ENCODE data around the gene FAR1. TPM values are rescaled to one million over a fixed set of nuclear protein-coding genes. Genes with fewer than 3 reads are reported as not detected.

Gene FAR1
- polyA plus RNA-seq, 4 donors, result 19.7 to 56.3 (median 31.7) TPM

GRCh38 chr11:13676576-13676975, 8.1 kb downstream of the FAR1 start:
- Histone ChIP-seq H3K4me1 (ENCODE audit: control insufficient read depth in 3 of 3, insufficient read depth in 2 of 3, low read depth in 1 of 3, low read length in 2 of 3) (peaks cover 6 to 34% (median 18%) of the 10 kb centered on the region in 3 donors), H3K9me3 (ENCODE audit: control insufficient read depth in 2 of 2, insufficient read depth in 1 of 2, low read depth in 1 of 2, low read length in 1 of 2) (no peaks in the 10 kb centered on the region), H3K4me3 (ENCODE audit: low read depth in 1 of 3, low read length in 3 of 3) (no peak overlapping the region), H3K27me3 (ENCODE audit: control insufficient read depth in 3 of 3, insufficient read depth in 3 of 3, low read length in 3 of 3) (no peaks in the 10 kb centered on the region), H3K36me3 (ENCODE audit: control insufficient read depth in 3 of 3, insufficient read depth in 2 of 3, low read depth in 1 of 3, low read length in 3 of 3) (peaks cover 0 to 7% (median 0%) of the 10 kb centered on the region in 3 donors), H3K27ac (ENCODE audit: low read depth in 1 of 3, low read length in 2 of 3) (peak overlapping the region in 2 of 3 donors; percentile 11 to 52)
- FAIRE-seq (no peak), DNase-seq (peak; percentile 76 to 81)
- WGBS, 3 donors, result 15 to 73% (median 27%) methylated on average over 1 of the region's 1 CpG

GRCh38 chr11:13679768-13680167, 11.3 kb downstream of the FAR1 start:
- H3K4me3 ChIP-seq (ENCODE audit: low read depth in 1 of 3, low read length in 3 of 3), result no peak overlapping the region
- FAIRE-seq (no peak), DNase-seq (no peak)
- peak overlapping the region in 1 of 3 donors; percentile 65 for H3K27ac ChIP-seq (ENCODE audit: low read depth in 1 of 3, low read length in 2 of 3)
- WGBS, 3 donors, result 89 to 97% (median 91%) methylated on average over 2 of the region's 2 CpGs
- H3K27me3 ChIP-seq (ENCODE audit: control insufficient read depth in 3 of 3, insufficient read depth in 3 of 3, low read length in 3 of 3), result no peaks in the 10 kb centered on the region
- H3K4me1 ChIP-seq (ENCODE audit: control insufficient read depth in 3 of 3, insufficient read depth in 2 of 3, low read depth in 1 of 3, low read length in 2 of 3), result peaks cover 7 to 29% (median 24%) of the 10 kb centered on the region in 3 donors
- H3K9me3 ChIP-seq (ENCODE audit: control insufficient read depth in 2 of 2, insufficient read depth in 1 of 2, low read depth in 1 of 2, low read length in 1 of 2), result no peaks in the 10 kb centered on the region
- H3K36me3 ChIP-seq (ENCODE audit: control insufficient read depth in 3 of 3, insufficient read depth in 2 of 3, low read depth in 1 of 3, low read length in 3 of 3), result peaks cover 0 to 4% (median 0%) of the 10 kb centered on the region in 3 donors

DNA sequence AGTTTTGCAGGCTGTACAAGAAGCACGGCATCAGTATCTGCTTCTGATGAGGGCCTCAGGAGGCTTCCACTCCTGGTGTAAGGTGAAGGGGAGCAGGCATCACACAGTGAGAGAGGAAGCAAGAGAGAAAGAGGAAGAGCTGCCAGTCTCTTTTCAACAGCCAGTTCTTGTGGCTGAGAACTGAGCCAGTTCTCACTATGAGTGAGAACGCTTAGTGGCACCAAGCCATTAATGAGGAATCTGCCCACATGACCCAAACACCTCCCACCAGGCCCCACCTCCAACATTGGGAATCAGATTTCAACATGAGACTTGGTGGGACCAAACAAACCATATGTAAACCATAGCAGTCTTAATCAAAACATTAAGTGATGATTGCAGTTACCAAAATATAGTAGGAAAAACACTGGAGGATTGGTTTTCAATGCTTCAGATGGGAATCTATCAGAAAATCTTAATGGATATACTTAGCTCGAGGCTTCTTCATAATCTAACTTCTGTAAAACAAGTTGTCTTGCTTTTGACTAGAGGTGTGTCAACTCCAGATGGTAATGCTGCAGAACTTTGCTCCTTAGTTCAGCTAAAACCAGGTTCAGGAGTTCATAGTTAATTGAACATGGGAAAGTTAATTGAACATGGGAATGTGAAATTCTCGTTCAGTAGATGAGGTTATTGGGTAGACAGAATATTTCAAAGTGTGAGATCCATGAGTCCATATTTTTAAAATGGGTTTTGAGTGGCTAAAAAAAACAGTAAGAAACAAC, 12.2 kb downstream of the FAR1 start:
- H3K4me3 ChIP-seq (ENCODE audit: low read depth in 1 of 3, low read length in 3 of 3), result no peak overlapping the region
- no peak for FAIRE-seq
- peak; percentile 54 to 81 for DNase-seq
- H3K27me3 ChIP-seq (ENCODE audit: control insufficient read depth in 3 of 3, insufficient read depth in 3 of 3, low read length in 3 of 3), result no peaks in the 10 kb centered on the region
- 44 to 68% (median 52%) methylated on average over 4 of the region's 4 CpGs for WGBS, 3 donors
- no peaks in the 10 kb centered on the region for H3K9me3 ChIP-seq (ENCODE audit: control insufficient read depth in 2 of 2, insufficient read depth in 1 of 2, low read depth in 1 of 2, low read length in 1 of 2)
- peak overlapping the region; percentile 32 to 72 (median 65) for H3K27ac ChIP-seq (ENCODE audit: low read depth in 1 of 3, low read length in 2 of 3)
- H3K36me3 ChIP-seq (ENCODE audit: control insufficient read depth in 3 of 3, insufficient read depth in 2 of 3, low read depth in 1 of 3, low read length in 3 of 3), result peaks cover 0 to 4% (median 0%) of the 10 kb centered on the region in 3 donors
- peaks cover 7 to 29% (median 25%) of the 10 kb centered on the region in 3 donors for H3K4me1 ChIP-seq (ENCODE audit: control insufficient read depth in 3 of 3, insufficient read depth in 2 of 3, low read depth in 1 of 3, low read length in 2 of 3)

DNA sequence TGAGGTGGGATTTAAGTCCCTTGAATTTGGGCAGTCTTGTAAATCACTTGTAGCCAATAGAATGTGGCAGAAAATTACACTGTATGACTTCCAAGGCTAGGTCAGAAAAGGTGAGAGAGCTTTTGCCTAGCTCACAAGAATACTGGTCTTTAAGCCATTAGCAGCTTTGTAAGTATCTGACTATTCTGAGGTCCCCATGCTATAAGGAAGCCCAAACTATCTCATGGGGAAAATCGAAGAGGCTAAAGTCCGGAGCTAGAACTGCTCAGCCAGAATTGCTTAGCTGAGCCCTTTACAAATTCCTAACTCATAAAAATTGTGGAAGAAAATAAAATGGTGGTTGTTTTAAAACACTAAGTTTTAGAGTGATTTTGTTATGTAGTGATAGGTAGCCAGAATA, 13.0 kb downstream of the FAR1 start:
- H3K27me3 ChIP-seq (ENCODE audit: control insufficient read depth in 3 of 3, insufficient read depth in 3 of 3, low read length in 3 of 3), result no peaks in the 10 kb centered on the region
- 67 to 81% (median 74%) methylated on average over 2 of the region's 2 CpGs for WGBS, 3 donors
- peaks cover 7 to 29% (median 26%) of the 10 kb centered on the region in 3 donors for H3K4me1 ChIP-seq (ENCODE audit: control insufficient read depth in 3 of 3, insufficient read depth in 2 of 3, low read depth in 1 of 3, low read length in 2 of 3)
- DNase-seq (peak; percentile 54 to 74), FAIRE-seq (no peak)
- H3K9me3 ChIP-seq (ENCODE audit: control insufficient read depth in 2 of 2, insufficient read depth in 1 of 2, low read depth in 1 of 2, low read length in 1 of 2), result no peaks in the 10 kb centered on the region
- no peak overlapping the region for H3K4me3 ChIP-seq (ENCODE audit: low read depth in 1 of 3, low read length in 3 of 3)
- H3K27ac ChIP-seq (ENCODE audit: low read depth in 1 of 3, low read length in 2 of 3), result peak overlapping the region in 2 of 3 donors; percentile 5 to 65
- peaks cover 0 to 4% (median 0%) of the 10 kb centered on the region in 3 donors for H3K36me3 ChIP-seq (ENCODE audit: control insufficient read depth in 3 of 3, insufficient read depth in 2 of 3, low read depth in 1 of 3, low read length in 3 of 3)

DNA sequence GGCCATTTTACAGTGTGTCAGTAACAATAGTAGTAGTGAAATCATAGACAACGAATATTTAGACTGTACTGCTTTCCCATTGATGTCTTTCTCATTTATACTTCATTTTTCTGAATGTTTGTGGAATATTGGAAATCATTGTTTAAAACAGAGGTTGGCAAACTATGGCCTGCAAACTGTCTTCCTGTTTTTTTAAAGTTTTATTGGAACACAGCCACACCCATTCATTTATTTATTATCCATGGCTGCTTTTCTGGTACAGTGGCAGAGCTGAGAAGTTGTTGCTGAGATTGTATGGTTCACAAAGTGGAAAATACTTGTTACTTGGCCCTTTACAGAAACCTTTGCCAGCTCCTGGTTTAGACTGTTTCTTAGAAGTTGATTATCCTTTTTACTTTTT, 13.7 kb downstream of the FAR1 start:
- no peak for FAIRE-seq
- H3K27ac ChIP-seq (ENCODE audit: low read depth in 1 of 3, low read length in 2 of 3), result peak overlapping the region in 1 of 3 donors; percentile 14
- no peak overlapping the region for H3K4me3 ChIP-seq (ENCODE audit: low read depth in 1 of 3, low read length in 3 of 3)
- H3K4me1 ChIP-seq (ENCODE audit: control insufficient read depth in 3 of 3, insufficient read depth in 2 of 3, low read depth in 1 of 3, low read length in 2 of 3), result peaks cover 7 to 26% (median 25%) of the 10 kb centered on the region in 3 donors
- no peaks in the 10 kb centered on the region for H3K9me3 ChIP-seq (ENCODE audit: control insufficient read depth in 2 of 2, insufficient read depth in 1 of 2, low read depth in 1 of 2, low read length in 1 of 2)
- DNase-seq, result no peak
- peaks cover 0 to 4% (median 0%) of the 10 kb centered on the region in 3 donors for H3K36me3 ChIP-seq (ENCODE audit: control insufficient read depth in 3 of 3, insufficient read depth in 2 of 3, low read depth in 1 of 3, low read length in 3 of 3)
- 79 to 91% (median 79%) methylated on average over 1 of the region's 1 CpG for WGBS, 3 donors
- H3K27me3 ChIP-seq (ENCODE audit: control insufficient read depth in 3 of 3, insufficient read depth in 3 of 3, low read length in 3 of 3), result no peaks in the 10 kb centered on the region

DNA sequence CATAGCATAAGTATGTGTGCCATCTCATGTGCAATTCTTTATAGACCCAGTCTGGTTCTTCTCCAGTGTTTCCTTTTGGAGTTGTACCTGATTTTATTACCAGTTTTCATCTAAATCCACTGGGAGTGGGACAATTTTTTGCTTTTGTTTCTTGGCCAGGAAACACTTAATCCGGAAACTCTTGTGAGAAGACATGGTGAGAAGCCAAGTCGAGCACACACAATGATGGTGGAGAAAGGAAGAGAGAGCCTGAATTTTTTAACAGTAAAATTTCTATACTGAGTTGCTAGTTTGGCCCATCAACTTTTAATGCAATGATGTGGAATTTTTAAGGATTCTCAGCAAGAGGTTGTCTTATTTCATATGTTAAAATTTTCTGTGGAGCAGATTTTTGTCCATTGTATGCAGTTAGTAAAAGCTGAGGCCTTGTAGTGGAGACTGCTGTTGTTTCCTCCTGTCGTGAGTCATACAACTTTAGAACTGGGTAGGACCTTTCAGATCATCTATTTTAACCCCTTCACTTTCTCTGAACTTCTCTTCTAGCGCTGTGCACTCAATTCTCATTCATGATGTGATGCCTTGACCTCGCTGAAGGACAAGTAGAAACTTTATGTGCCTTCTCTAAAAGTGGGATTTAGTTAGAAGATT, 17.1 kb downstream of the FAR1 start:
- no peak for DNase-seq
- no peak for FAIRE-seq

DNA sequence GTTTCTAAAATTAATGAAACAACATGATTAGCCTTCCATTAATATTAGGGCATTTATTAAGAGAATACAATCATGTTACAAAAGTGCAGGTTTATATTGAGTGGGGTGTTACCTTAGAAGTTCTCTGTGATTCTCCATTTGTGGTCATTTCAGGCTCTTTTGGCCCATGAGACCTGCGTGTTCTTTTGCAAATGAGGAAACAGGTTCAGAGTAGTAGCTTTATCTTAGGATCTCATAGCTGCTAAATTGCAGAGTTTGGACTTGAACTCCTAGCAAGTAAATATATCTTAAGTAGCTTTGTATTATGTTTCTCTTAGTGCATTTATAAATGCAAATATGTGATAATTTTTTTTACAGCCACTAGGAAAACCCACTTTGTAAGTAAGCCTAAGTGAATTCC, 18.3 kb downstream of the FAR1 start:
- no peak overlapping the region for H3K27ac ChIP-seq (ENCODE audit: low read depth in 1 of 3, low read length in 2 of 3)
- no peaks in the 10 kb centered on the region for H3K9me3 ChIP-seq (ENCODE audit: control insufficient read depth in 2 of 2, insufficient read depth in 1 of 2, low read depth in 1 of 2, low read length in 1 of 2)
- no peak for DNase-seq
- H3K4me3 ChIP-seq (ENCODE audit: low read depth in 1 of 3, low read length in 3 of 3), result no peak overlapping the region
- FAIRE-seq, result no peak
- H3K27me3 ChIP-seq (ENCODE audit: control insufficient read depth in 3 of 3, insufficient read depth in 3 of 3, low read length in 3 of 3), result no peaks in the 10 kb centered on the region
- 52 to 74% (median 71%) methylated on average over 1 of the region's 1 CpG for WGBS, 3 donors
- H3K36me3 ChIP-seq (ENCODE audit: control insufficient read depth in 3 of 3, insufficient read depth in 2 of 3, low read depth in 1 of 3, low read length in 3 of 3), result no peaks in the 10 kb centered on the region
- peaks cover 2 to 7% (median 6%) of the 10 kb centered on the region in 3 donors for H3K4me1 ChIP-seq (ENCODE audit: control insufficient read depth in 3 of 3, insufficient read depth in 2 of 3, low read depth in 1 of 3, low read length in 2 of 3)

More for the DNA sequence above, 17.1 kb downstream of the FAR1 start:
- H3K4me3 ChIP-seq (ENCODE audit: low read depth in 1 of 3, low read length in 3 of 3), result no peak overlapping the region
- H3K27ac ChIP-seq (ENCODE audit: low read depth in 1 of 3, low read length in 2 of 3), result no peak overlapping the region
- H3K27me3 ChIP-seq (ENCODE audit: control insufficient read depth in 3 of 3, insufficient read depth in 3 of 3, low read length in 3 of 3), result no peaks in the 10 kb centered on the region
- peaks cover 2 to 15% (median 8%) of the 10 kb centered on the region in 3 donors for H3K4me1 ChIP-seq (ENCODE audit: control insufficient read depth in 3 of 3, insufficient read depth in 2 of 3, low read depth in 1 of 3, low read length in 2 of 3)
- no peaks in the 10 kb centered on the region for H3K36me3 ChIP-seq (ENCODE audit: control insufficient read depth in 3 of 3, insufficient read depth in 2 of 3, low read depth in 1 of 3, low read length in 3 of 3)
- H3K9me3 ChIP-seq (ENCODE audit: control insufficient read depth in 2 of 2, insufficient read depth in 1 of 2, low read depth in 1 of 2, low read length in 1 of 2), result no peaks in the 10 kb centered on the region
- 71 to 90% (median 83%) methylated on average over 5 of the region's 5 CpGs for WGBS, 3 donors

DNA sequence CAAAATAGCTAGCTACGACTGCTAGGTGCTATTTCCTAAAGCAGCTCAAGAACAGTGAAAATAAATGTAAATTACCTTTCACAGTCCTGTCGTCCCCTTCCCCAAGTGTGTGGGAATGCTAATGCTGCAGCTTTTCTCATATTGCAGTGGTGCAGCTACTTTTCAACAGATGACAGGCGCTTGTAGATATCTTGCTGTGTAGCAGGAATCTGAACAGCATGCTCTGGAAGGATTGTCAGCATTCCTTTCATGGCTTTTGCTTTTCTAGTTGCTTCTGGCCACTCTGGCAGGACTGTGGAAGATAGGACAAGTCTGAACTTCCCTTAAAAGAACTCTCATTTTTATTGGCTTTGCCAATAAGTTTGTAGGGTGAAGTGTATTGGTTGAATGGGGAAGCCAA, 18.8 kb downstream of the FAR1 start:
- no peaks in the 10 kb centered on the region for H3K9me3 ChIP-seq (ENCODE audit: control insufficient read depth in 2 of 2, insufficient read depth in 1 of 2, low read depth in 1 of 2, low read length in 1 of 2)
- FAIRE-seq, result no peak
- 92 to 94% (median 93%) methylated on average over 3 of the region's 3 CpGs for whole genome bisulfite sequencing, 3 donors
- no peak overlapping the region for H3K4me3 ChIP-seq (ENCODE audit: low read depth in 1 of 3, low read length in 3 of 3)
- no peak for DNase-seq
- H3K36me3 ChIP-seq (ENCODE audit: control insufficient read depth in 3 of 3, insufficient read depth in 2 of 3, low read depth in 1 of 3, low read length in 3 of 3), result no peaks in the 10 kb centered on the region
- H3K27me3 ChIP-seq (ENCODE audit: control insufficient read depth in 3 of 3, insufficient read depth in 3 of 3, low read length in 3 of 3), result no peaks in the 10 kb centered on the region
- H3K27ac ChIP-seq (ENCODE audit: low read depth in 1 of 3, low read length in 2 of 3), result no peak overlapping the region
- peaks cover 2 to 5% (median 4%) of the 10 kb centered on the region in 3 donors for H3K4me1 ChIP-seq (ENCODE audit: control insufficient read depth in 3 of 3, insufficient read depth in 2 of 3, low read depth in 1 of 3, low read length in 2 of 3)

All from small intestine (tissue), 7 donors.